DND-41 (cell line): ENCODE measurements around the gene CD1E.

ENCODE experiments used
- ATAC-seq: fragments of 200-7000 bp; cut with Tn5 transposase; 3 replicates; pipeline ENCODE4 v1.9.1; 2021; ENCODE audit warnings: low read depth; ENCODE audit not compliant: insufficient read depth
- DNase-seq: peaks from one replicate; pipeline ENCODE4 v3.0.0-alpha.2; 2020
- H2AFZ ChIP-seq: 2 replicates; pipeline ENCODE4 v1.6.0; 2012; ENCODE audit warnings: low read depth, low read length
- H3K27ac ChIP-seq: 2 replicates; pipeline ENCODE4 v1.5.1; 2012; ENCODE audit warnings: low read length, inconsistent platforms
- H3K27me3 ChIP-seq: fragments of 200-600 bp; sonication (generic); 2 replicates; pipeline ENCODE4 v1.6.0; 2012; ENCODE audit warnings: low read length, mild to moderate bottlenecking, inconsistent platforms; ENCODE audit not compliant: insufficient read depth, poor library complexity
- H3K36me3 ChIP-seq: 2 replicates; pipeline ENCODE4 v1.5.1; 2012; ENCODE audit warnings: low read length, inconsistent platforms; ENCODE audit not compliant: insufficient read depth
- H3K4me1 ChIP-seq: 2 replicates; pipeline ENCODE4 v1.5.1; 2012; ENCODE audit warnings: mild to moderate bottlenecking, low read length; ENCODE audit not compliant: insufficient read depth
- H3K4me2 ChIP-seq: 2 replicates; pipeline ENCODE4 v1.6.0; 2012; ENCODE audit warnings: mild to moderate bottlenecking, moderate library complexity, low read length, inconsistent platforms; ENCODE audit not compliant: insufficient read depth
- H3K4me3 ChIP-seq, 2 experiments: fragments of 200-600 bp in 1 of 2; shearing (Covaris generic) in 1 of 2; 2 replicates each; pipeline ENCODE4 v1.5.1; 2012 to 2016; ENCODE audit warnings: inconsistent platforms in 2 of 2, low read length in 2 of 2, mild to moderate bottlenecking in 2 of 2, low read depth in 1 of 2, moderate library complexity in 1 of 2
- H3K79me2 ChIP-seq: 2 replicates; pipeline ENCODE4 v1.6.0; 2012; ENCODE audit warnings: low read length, inconsistent platforms; ENCODE audit not compliant: insufficient read depth
- H3K9ac ChIP-seq: 2 replicates; pipeline ENCODE4 v1.6.0; 2012; ENCODE audit warnings: low read depth, mild to moderate bottlenecking, inconsistent platforms, low read length, moderate library complexity
- H3K9me3 ChIP-seq: 2 replicates; pipeline ENCODE4 v1.5.1; 2012; ENCODE audit warnings: low read length, moderate library complexity, mild to moderate bottlenecking, inconsistent platforms; ENCODE audit not compliant: insufficient read depth, severe bottlenecking
- H4K20me1 ChIP-seq: 2 replicates; pipeline ENCODE4 v1.6.0; 2012; ENCODE audit warnings: low read length; ENCODE audit not compliant: insufficient read depth
- EZH2 ChIP-seq: IDR thresholded peaks from 3 replicates; pipeline ENCODE4 v1.6.1; 2012; ENCODE audit warnings: borderline replicate concordance, low read depth, mild to moderate bottlenecking, moderate library complexity, low read length, inconsistent platforms; ENCODE audit not compliant: severe bottlenecking
- TF ChIP-seq, protein P1 (sequence below): IDR thresholded peaks from 2 replicates; pipeline ENCODE4 v1.5.1; 2012; ENCODE audit warnings: borderline replicate concordance, low read length, moderate library complexity, mild to moderate bottlenecking; ENCODE audit not compliant: poor library complexity, severe bottlenecking; ENCODE audit errors: extremely low read depth

The CD1E gene

DNA sequence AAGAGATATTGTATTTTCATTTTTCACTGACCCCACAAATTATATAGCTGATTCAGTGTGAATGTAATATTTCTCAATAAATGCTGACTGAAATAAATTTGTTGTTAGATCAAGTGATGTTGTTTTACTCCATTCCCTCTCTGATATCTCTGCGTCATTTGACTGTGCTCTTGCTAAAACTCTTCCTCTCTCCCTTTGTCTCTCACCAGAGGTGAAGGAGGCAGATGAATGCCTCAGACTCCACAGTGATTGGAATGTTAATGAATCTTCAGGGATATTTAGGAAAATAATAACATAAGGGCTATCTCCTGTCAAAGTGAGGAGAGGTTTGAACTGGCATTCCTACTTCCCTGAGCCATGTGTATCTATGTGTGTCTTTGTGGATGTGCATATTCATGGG is 3.7 kb downstream of the CD1E start:
- Histone ChIP-seq H3K4me3 (peak overlapping the region in 1 of 2 experiments; percentile 57; a peak in 1 of 4 replicates), H3K79me2 (peaks cover 55% of the 10 kb centered on the region), H3K4me2 (peak overlapping the region; percentile 72; the same call in 1 of the 2 replicates), H3K27me3 (no peaks in the 10 kb centered on the region), H3K27ac (peak overlapping the region; percentile 93), H3K4me1 (peaks cover 63% of the 10 kb centered on the region), H2AFZ (no peak overlapping the region), H3K9ac (peak overlapping the region; percentile 64), H4K20me1 (no peaks in the 10 kb centered on the region), H3K36me3 (peaks cover 10% of the 10 kb centered on the region; the same call in 1 of the 2 replicates), H3K9me3 (no peaks in the 10 kb centered on the region)
- no peak for ATAC-seq
- no peak for TF ChIP-seq EZH2
- TF ChIP-seq, protein P1, sequence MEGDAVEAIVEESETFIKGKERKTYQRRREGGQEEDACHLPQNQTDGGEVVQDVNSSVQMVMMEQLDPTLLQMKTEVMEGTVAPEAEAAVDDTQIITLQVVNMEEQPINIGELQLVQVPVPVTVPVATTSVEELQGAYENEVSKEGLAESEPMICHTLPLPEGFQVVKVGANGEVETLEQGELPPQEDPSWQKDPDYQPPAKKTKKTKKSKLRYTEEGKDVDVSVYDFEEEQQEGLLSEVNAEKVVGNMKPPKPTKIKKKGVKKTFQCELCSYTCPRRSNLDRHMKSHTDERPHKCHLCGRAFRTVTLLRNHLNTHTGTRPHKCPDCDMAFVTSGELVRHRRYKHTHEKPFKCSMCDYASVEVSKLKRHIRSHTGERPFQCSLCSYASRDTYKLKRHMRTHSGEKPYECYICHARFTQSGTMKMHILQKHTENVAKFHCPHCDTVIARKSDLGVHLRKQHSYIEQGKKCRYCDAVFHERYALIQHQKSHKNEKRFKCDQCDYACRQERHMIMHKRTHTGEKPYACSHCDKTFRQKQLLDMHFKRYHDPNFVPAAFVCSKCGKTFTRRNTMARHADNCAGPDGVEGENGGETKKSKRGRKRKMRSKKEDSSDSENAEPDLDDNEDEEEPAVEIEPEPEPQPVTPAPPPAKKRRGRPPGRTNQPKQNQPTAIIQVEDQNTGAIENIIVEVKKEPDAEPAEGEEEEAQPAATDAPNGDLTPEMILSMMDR, result no peak
- DNase-seq, result no peak

GRCh38 chr1:158362482-158362881 is 8.8 kb downstream of the CD1E start:
- TF ChIP-seq EZH2, result no peak
- TF ChIP-seq, protein P1, result no peak
- no peaks in the 10 kb centered on the region for H4K20me1 ChIP-seq
- H3K79me2 ChIP-seq, result peaks cover 5% of the 10 kb centered on the region
- no peak overlapping the region for H2AFZ ChIP-seq
- peaks cover 49% of the 10 kb centered on the region for H3K4me1 ChIP-seq
- H3K9me3 ChIP-seq, result no peaks in the 10 kb centered on the region
- H3K27ac ChIP-seq, result peak overlapping the region; percentile 86
- 0 out of 2 replicates have a peak, but pooled peaks cover 3% of the 10 kb centered on the region for H3K36me3 ChIP-seq
- DNase-seq (peak; percentile 32), ATAC-seq (peak; percentile 41)
- H3K9ac ChIP-seq, result peak overlapping the region; percentile 29
- peak overlapping the region in 1 of 2 experiments; percentile 15; a peak in 1 of 4 replicates for H3K4me3 ChIP-seq
- peak overlapping the region; percentile 37; the same call in 1 of the 2 replicates for H3K4me2 ChIP-seq
- H3K27me3 ChIP-seq, result no peaks in the 10 kb centered on the region

DNA sequence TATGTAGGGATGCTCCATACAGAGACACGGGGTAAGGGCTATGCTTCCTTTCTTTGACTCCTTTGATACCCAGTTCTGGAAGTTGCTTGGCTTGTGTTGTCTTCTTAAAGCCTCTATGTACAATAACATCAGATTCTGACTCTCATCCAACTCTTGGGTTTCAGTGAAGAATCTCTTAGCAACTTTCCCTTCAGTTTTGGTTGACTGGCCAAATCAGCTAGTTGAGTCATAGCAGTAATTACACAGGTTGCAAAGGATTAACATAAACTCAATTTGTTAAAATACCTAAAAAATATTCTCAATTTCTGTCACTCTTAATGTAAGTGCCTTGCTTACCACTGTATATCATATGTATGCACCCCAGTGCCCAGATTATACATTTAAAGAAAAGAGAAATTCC is 9.2 kb downstream of the CD1E start:
- H3K27ac ChIP-seq, result peak overlapping the region; percentile 86
- no peaks in the 10 kb centered on the region for H4K20me1 ChIP-seq
- no peak for ATAC-seq
- peaks cover under 1% of the 10 kb centered on the region; the same call in 1 of the 2 replicates for H3K79me2 ChIP-seq
- no peak for TF ChIP-seq EZH2
- TF ChIP-seq, protein P1, result no peak
- peak overlapping the region in 1 of 2 experiments; percentile 15; a peak in 1 of 4 replicates for H3K4me3 ChIP-seq
- H3K27me3 ChIP-seq, result no peaks in the 10 kb centered on the region
- peak overlapping the region; percentile 29 for H3K9ac ChIP-seq
- no peak overlapping the region for H2AFZ ChIP-seq
- peaks cover 46% of the 10 kb centered on the region for H3K4me1 ChIP-seq
- H3K4me2 ChIP-seq, result peak overlapping the region; percentile 37; the same call in 1 of the 2 replicates
- H3K36me3 ChIP-seq, result no peaks in the 10 kb centered on the region
- DNase-seq, result no peak
- H3K9me3 ChIP-seq, result no peaks in the 10 kb centered on the region

GRCh38 chr1:158366783-158367182 is 13.1 kb downstream of the CD1E start:
- no peaks in the 10 kb centered on the region for H3K27me3 ChIP-seq
- H3K4me2 ChIP-seq, result no peak overlapping the region
- no peak overlapping the region for H2AFZ ChIP-seq
- peak; percentile 75 for ATAC-seq
- H3K4me3 ChIP-seq, result no peak overlapping the region
- peaks cover 5% of the 10 kb centered on the region; the same call in 1 of the 2 replicates for H3K36me3 ChIP-seq
- DNase-seq, result peak; percentile 74
- no peak overlapping the region for H3K9ac ChIP-seq
- H3K9me3 ChIP-seq, result peaks cover 12% of the 10 kb centered on the region
- H4K20me1 ChIP-seq, result no peaks in the 10 kb centered on the region
- peak overlapping the region; percentile 47; the same call in 1 of the 2 replicates for H3K27ac ChIP-seq
- TF ChIP-seq, protein P1, result no peak
- no peak for TF ChIP-seq EZH2
- H3K79me2 ChIP-seq, result no peaks in the 10 kb centered on the region
- H3K4me1 ChIP-seq, result peaks cover 51% of the 10 kb centered on the region
